NCI-H460 (cell line): ENCODE data around the gene LZTFL1. TPM values are rescaled to one million over a fixed set of nuclear protein-coding genes. Genes with fewer than 3 reads are reported as not detected.

ENCODE experiments used
- total RNA-seq: library from RNA; depleted of rRNA; stranded (reverse); fragments of >200 nt; shearing (Covaris generic); gene quantifications from 2 replicates; pipeline ENCODE4 v1.2.3, GENCODE V29; 2014; rRNA removed

The LZTFL1 gene
- total RNA-seq, 1 experiment from 2014 or later = 25.2 TPM

Other genes starting within 250 kb of the LZTFL1 start
- 25.7 and 26.7 TPM in 2 replicates for gene LIMD1, start 247.4 kb downstream of the LZTFL1 start, total RNA-seq
- 17.8 and 24.3 TPM in 2 replicates for gene SACM1L, start 152.7 kb downstream of the LZTFL1 start, total RNA-seq
- not detected in 2 replicates for gene SLC6A20, start 45.6 kb downstream of the LZTFL1 start, total RNA-seq
- gene CCR9, start 44.4 kb upstream of the LZTFL1 start, total RNA-seq = not detected in 2 replicates
- gene CXCR6, start 101.3 kb upstream of the LZTFL1 start, total RNA-seq = 0.10 TPM in 1 of 2 replicates, not detected in the other
- gene FYCO1, start 153.7 kb upstream of the LZTFL1 start, total RNA-seq = 4.2 and 5.3 TPM in 2 replicates
- gene XCR1, start 185.4 kb upstream of the LZTFL1 start, total RNA-seq = not detected in 2 replicates